Gastroesophageal sphincter (tissue), 3 donors: ENCODE data around the gene USP47.

ENCODE experiments used
- EP300 ChIP-seq: sonication (generic); formaldehyde crosslinking; IDR thresholded peaks from one replicate; pipeline ENCODE4 v1.6.1; 2017; ENCODE audit warnings: antibody characterized with exemption, mild to moderate bottlenecking
- TF ChIP-seq, protein P1 (sequence below), 4 experiments: fragments of 200-600 bp in 2 of 4; fragments of 450-650 bp in 2 of 4; sonication (generic) in 1 of 4; IDR thresholded peaks; one replicate each; pipeline ENCODE4 v1.5.1; 2017 to 2019; ENCODE audit warnings: antibody characterized with exemption in 4 of 4, mild to moderate bottlenecking in 2 of 4, moderate library complexity in 2 of 4

GRCh38 chr11:12006552-12007229, 164.9 kb downstream of the USP47 start:
- TF ChIP-seq, protein P1, sequence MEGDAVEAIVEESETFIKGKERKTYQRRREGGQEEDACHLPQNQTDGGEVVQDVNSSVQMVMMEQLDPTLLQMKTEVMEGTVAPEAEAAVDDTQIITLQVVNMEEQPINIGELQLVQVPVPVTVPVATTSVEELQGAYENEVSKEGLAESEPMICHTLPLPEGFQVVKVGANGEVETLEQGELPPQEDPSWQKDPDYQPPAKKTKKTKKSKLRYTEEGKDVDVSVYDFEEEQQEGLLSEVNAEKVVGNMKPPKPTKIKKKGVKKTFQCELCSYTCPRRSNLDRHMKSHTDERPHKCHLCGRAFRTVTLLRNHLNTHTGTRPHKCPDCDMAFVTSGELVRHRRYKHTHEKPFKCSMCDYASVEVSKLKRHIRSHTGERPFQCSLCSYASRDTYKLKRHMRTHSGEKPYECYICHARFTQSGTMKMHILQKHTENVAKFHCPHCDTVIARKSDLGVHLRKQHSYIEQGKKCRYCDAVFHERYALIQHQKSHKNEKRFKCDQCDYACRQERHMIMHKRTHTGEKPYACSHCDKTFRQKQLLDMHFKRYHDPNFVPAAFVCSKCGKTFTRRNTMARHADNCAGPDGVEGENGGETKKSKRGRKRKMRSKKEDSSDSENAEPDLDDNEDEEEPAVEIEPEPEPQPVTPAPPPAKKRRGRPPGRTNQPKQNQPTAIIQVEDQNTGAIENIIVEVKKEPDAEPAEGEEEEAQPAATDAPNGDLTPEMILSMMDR (IDR thresholded peaks at IDR 0.05), result no peak
- no peak for TF ChIP-seq EP300
